HT-29 (cell line): ENCODE measurements around the gene PRKRIP1. TPM values are rescaled to one million over a fixed set of nuclear protein-coding genes. Genes with fewer than 3 reads are reported as not detected.
"Not testable (repeated sequence)": the region's sequence is repeated elsewhere in the genome, so short reads cannot be mapped to it uniquely, and the experiment has no call there.

Experiments
- DNase-seq: peaks from one replicate; pipeline ENCODE4 v3.0.0-alpha.2; 2015; ENCODE audit warnings: low spot score
- total RNA-seq: library from RNA; depleted of rRNA; stranded (reverse); fragments of >200 nt; shearing (Covaris generic); gene quantifications from 2 replicates; pipeline ENCODE4 v1.2.3, GENCODE V29; 2014; rRNA removed

Gene PRKRIP1
- 34.8 and 38.8 TPM in 2 replicates for total RNA-seq

- DNase-seq: peak; percentile 95
Observed at GRCh38 chr7:102395873-102396709, at the start of gene PRKRIP1. TSS of gene PRKRIP1 (plus strand) at chr7:102396363. CDS start at chr7:102396412, 49 bp downstream.

DNA sequence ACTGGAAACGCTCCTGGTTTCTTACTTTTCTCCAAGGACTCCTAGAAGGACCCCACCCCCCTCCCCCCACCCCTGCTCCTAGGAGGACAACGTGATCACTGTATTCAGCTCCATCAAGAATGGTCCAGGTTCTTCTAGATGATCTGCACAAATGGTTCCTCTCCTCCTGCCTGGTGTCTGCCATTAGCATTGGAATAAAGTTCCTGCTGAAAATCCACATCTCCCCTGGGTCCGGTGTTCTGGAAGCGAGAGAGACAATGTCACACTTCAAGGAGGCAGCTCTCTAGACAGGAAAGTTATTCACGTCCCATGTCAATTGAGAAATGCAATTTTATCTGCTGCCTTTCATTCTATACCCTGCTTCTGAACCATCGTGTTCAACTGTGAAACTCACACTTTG, 49.2 kb upstream of the PRKRIP1 start:
- not testable (repeated sequence) for DNase-seq

- not testable (repeated sequence) for DNase-seq
Observed at GRCh38 chr7:102356344-102356743, 39.8 kb upstream of the PRKRIP1 start, which contains the start of gene SPDYE6. TSS of gene SPDYE6 (minus strand) at chr7:102356444. CDS start at chr7:102356023, 421 bp downstream.

DNA sequence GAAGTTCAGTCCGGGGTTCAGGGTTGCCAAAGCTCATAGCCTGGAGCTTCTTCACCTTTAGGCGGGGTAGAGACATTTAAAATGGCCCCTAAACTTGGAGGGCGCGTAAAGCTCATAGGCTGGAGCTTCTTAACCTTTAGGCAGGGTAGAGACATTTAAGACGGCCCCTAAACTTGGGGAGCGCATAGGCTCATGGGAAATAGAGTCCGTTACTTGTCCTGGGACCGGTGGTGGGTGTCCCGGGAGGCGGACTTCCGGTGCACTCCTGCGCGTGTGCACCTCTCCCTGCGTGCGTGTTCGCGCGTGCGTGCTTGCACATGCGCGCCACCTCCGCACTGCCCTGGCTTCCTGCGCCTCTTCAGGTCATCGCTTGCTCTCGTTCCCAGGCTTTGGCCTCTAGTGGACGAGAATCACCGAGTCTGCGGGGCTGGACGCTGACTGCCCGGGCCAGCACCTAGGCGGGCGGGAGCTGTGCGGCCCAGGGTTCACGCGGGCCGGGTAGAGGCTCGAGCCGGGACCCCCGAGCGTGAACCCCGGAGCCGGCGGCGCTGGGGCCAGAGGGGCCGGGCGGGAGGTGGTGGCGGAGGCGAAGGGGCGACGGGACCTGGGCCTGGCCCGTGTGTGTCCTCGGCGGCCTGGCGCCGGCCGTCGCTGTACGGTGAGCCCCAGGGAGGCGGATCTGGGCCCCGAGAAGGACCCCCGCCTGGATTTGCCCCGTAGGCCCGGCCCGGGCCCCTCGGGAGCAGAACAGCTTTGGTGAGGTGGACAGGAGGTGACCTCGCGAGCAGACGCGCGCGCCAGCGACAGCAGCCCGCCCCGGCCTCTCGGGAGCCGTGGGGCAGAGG, 32.4 kb upstream of the PRKRIP1 start:
- peak; percentile 99 for DNase-seq

- peak; percentile 1 for DNase-seq
Observed at GRCh38 chr7:102364394-102364886, 31.7 kb upstream of the PRKRIP1 start.

- not testable (repeated sequence) for DNase-seq
Observed at GRCh38 chr7:102365390-102365789, 30.8 kb upstream of the PRKRIP1 start.

DNA sequence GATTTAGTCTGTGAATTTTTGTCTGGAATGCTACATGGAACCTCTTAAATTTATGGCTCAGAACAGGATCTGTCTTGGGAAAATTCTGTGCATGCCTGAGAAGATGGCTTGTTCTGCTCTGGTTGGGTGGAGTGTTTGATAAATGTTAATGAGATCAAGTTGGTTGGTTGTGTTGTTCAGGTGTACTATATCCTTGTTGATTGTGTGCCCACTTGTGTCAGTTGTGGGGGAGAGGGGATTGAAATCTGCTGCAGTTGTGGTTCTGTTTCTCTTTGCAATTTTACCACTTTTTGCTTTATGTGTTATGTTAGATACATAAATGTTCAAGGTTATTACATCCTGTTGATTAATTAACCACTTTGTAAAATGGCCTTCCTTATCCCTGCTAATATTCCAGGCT, 26.1 kb upstream of the PRKRIP1 start:
- not testable (repeated sequence) for DNase-seq

DNA sequence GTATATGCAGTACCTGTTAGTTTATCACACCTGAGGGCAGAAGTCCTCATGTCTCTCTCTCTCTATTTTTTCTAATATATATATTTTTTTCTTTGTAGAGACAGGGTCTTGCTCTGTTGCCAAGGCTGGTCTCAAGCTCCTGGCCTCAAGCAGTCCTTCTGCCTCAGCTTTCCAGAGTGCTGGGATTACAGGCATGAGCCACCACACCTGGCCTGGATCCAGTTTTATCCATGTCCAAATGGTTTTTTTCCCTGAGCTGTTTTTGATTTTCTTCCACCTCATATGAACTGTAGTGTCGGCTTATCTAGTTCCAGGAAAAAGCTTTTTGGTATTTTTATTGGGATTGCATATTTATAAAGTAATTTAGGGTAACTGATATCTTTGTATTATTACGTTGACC, 23.4 kb upstream of the PRKRIP1 start:
- not testable (repeated sequence) for DNase-seq

DNA sequence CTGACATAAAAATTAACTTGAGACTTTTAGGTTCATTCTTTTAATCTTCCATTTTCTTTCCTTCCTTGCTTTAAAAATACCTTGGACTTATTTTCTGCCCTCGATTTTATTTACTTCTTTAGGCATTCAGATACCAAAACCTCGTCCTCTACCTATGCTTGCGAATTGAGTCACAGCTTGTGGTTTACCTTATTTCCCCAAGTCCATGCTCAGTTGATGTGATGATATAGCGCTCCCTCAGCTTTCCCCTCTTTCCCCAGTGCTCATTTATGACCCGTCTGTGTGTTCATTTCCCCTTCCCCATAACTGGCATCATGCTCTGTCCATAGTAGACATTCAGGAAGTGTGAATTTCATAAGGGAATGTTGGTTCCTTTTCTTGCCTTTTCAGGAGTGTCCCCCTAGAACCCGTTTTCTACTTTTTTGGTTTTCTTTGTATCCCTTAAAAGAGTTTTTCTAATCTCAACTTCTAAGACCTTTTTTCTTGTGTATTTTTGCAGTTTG, 19.1 kb upstream of the PRKRIP1 start:
- DNase-seq: no peak

- DNase-seq: not testable (repeated sequence)
Observed at GRCh38 chr7:102380837-102381236, 15.3 kb upstream of the PRKRIP1 start.

- not testable (repeated sequence) for DNase-seq
Observed at GRCh38 chr7:102381696-102382425, 14.3 kb upstream of the PRKRIP1 start.

DNA sequence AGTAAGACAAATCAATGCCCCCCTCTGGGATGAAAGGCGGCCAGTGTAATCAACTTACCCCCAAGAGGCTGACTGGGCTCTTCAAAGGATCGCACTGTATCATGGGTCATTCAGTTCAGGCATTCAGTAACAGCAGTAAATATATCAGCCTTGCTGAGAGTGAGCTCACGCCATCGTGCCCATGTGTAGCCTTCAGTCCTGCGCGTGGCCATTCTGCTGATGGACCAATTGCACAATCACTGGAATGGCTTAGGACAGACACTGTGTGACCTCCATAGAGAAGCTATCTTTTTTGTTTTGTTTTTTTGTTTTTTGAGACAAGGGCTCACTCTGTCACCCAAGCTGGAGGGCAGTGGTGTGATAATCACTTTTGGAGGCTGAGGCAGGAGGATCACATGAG, 9.1 kb upstream of the PRKRIP1 start:
- DNase-seq: no peak

- no peak for DNase-seq
Observed at GRCh38 chr7:102389810-102390209, 6.4 kb upstream of the PRKRIP1 start.

GRCh38 chr7:102390697-102391484, 5.3 kb upstream of the PRKRIP1 start:
- peak; percentile 95 for DNase-seq

DNA sequence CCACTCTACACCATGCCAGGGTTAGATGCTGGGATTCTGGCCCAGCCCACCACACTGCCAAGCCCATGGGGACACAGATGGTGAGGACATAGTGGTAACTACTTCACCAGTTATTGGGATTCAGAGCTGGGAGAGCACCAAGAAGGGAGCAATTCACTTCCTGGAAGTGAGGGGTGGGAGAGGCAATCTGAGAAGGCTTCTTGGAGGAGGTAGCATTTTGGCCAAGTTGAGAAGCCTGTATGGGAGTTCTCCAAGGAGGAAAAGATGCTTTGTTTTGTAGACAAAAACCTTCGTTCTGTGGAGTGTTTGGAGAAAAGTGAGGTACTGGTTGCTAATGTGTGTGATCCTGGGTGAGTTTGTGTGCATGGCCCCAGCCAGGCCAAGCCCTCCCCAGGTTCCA, 3.8 kb upstream of the PRKRIP1 start:
- DNase-seq: no peak

GRCh38 chr7:102393467-102393866, 2.7 kb upstream of the PRKRIP1 start:
- DNase-seq: peak; percentile 80

GRCh38 chr7:102395592-102395872, 631 bp upstream of the PRKRIP1 start:
- no peak for DNase-seq

DNA sequence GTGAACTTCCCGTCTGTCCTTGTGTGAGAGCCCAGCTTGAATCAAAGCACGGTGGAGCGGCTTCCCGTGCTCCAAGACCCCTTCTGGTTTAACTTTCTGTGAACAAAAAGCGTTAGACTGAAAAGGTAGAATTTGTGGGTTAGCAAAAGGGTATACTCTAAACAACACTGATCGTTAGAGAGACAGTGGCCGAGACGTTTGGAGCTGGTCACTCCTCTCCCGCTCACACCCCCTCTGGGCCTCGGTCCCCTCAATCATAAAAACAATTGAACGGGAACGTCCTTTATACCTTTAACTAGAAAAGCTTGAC, 502 bp downstream of the PRKRIP1 start:
- DNase-seq: no peak

GRCh38 chr7:102398543-102398942, 2.4 kb downstream of the PRKRIP1 start:
- no peak for DNase-seq

GRCh38 chr7:102400360-102400759, 4.2 kb downstream of the PRKRIP1 start:
- DNase-seq: no peak

GRCh38 chr7:102403563-102403962, 7.4 kb downstream of the PRKRIP1 start:
- DNase-seq: no peak
